ENCODE data around the gene WHRN.

The WHRN gene

GRCh38 chr9:114525513-114525912, 20.2 kb upstream of the WHRN start:
- H3K4me3 ChIP-seq (replicated peaks in 1 of 2; ENCODE audit: low read depth in 2 of 2, low read length in 2 of 2) = no peak overlapping the region
- no peak for TF ChIP-seq CTCF (IDR thresholded peaks at IDR 0.05; ENCODE audit: low read depth, low read length)
- peak in 1 of 2 donors; percentile 68 for DNase-seq (ENCODE audit: low read depth in 2 of 2)

GRCh38 chr9:114524247-114524681, 19.0 kb upstream of the WHRN start:
- no peak overlapping the region for H3K4me3 ChIP-seq (replicated peaks in 1 of 2; ENCODE audit: low read depth in 2 of 2, low read length in 2 of 2)
- TF ChIP-seq CTCF (IDR thresholded peaks at IDR 0.05; ENCODE audit: low read depth, low read length) = no peak
- no peak for DNase-seq (ENCODE audit: low read depth in 2 of 2)

GRCh38 chr9:114522847-114523246, 17.6 kb upstream of the WHRN start:
- no peak for DNase-seq (ENCODE audit: low read depth in 2 of 2)
- no peak for TF ChIP-seq CTCF (IDR thresholded peaks at IDR 0.05; ENCODE audit: low read depth, low read length)
- H3K4me3 ChIP-seq (replicated peaks in 1 of 2; ENCODE audit: low read depth in 2 of 2, low read length in 2 of 2) = no peak overlapping the region

- H3K4me3 ChIP-seq (replicated peaks in 1 of 2; ENCODE audit: low read depth in 2 of 2, low read length in 2 of 2) = no peak overlapping the region
- DNase-seq (ENCODE audit: low read depth in 2 of 2) = no peak
- TF ChIP-seq CTCF (IDR thresholded peaks at IDR 0.05; ENCODE audit: low read depth, low read length) = no peak
Measured at GRCh38 chr9:114522286-114522685, 17.0 kb upstream of the WHRN start.

- no peak for TF ChIP-seq CTCF (IDR thresholded peaks at IDR 0.05; ENCODE audit: low read depth, low read length)
- no peak overlapping the region for H3K4me3 ChIP-seq (replicated peaks in 1 of 2; ENCODE audit: low read depth in 2 of 2, low read length in 2 of 2)
- no peak for DNase-seq (ENCODE audit: low read depth in 2 of 2)
Measured at GRCh38 chr9:114521846-114522245, 16.6 kb upstream of the WHRN start.

- no peak for DNase-seq (ENCODE audit: low read depth in 2 of 2)
- H3K4me3 ChIP-seq (replicated peaks in 1 of 2; ENCODE audit: low read depth in 2 of 2, low read length in 2 of 2) = no peak overlapping the region
- no peak for TF ChIP-seq CTCF (IDR thresholded peaks at IDR 0.05; ENCODE audit: low read depth, low read length)
Measured at GRCh38 chr9:114518599-114519022, 13.3 kb upstream of the WHRN start.

- H3K4me3 ChIP-seq (replicated peaks in 1 of 2; ENCODE audit: low read depth in 2 of 2, low read length in 2 of 2) = no peak overlapping the region
- TF ChIP-seq CTCF (IDR thresholded peaks at IDR 0.05; ENCODE audit: low read depth, low read length) = no peak
- no peak for DNase-seq (ENCODE audit: low read depth in 2 of 2)
Measured at GRCh38 chr9:114518120-114518519, 12.8 kb upstream of the WHRN start.

Data from cardiac fibroblast (primary cell).